Measurements from ENCODE around the gene WWC2. TPM values are rescaled to one million over a fixed set of nuclear protein-coding genes. Genes with fewer than 3 reads are reported as not detected.

The WWC2 gene
- total RNA-seq, 4 donors from 2014 or later = 26.9 to 45.9 (median 41.4) TPM

GRCh38 chr4:183242291-183242690, 143.2 kb downstream of the WWC2 start:
- H3K27me3 ChIP-seq = no peaks in the 10 kb centered on the region

GRCh38 chr4:183244019-183244418, 145.0 kb downstream of the WWC2 start:
- no peak for TF ChIP-seq CTCF (IDR thresholded peaks at IDR 0.05)
- no peak for TF ChIP-seq POLR2A (IDR thresholded peaks at IDR 0.05)
- intact Hi-C loops (cut with DNase I; ENCODE audit: low total_unique reads) = no loop called here

More at GRCh38 chr4:183242291-183242690, 143.2 kb downstream of the WWC2 start:
- H3K4me3 ChIP-seq = no peak overlapping the region
- intact Hi-C loops (cut with DNase I; ENCODE audit: low total_unique reads) = no loop called here
- H3K9me3 ChIP-seq = no peaks in the 10 kb centered on the region
- H3K36me3 ChIP-seq = no peaks in the 10 kb centered on the region
- no peaks in the 10 kb centered on the region for H3K4me1 ChIP-seq
- TF ChIP-seq POLR2A (IDR thresholded peaks at IDR 0.05) (no peak), CTCF (IDR thresholded peaks at IDR 0.05) (no peak)
- no peak overlapping the region for H3K27ac ChIP-seq
- no peak for DNase-seq

GRCh38 chr4:183244506-183244905, 145.4 kb downstream of the WWC2 start:
- TF ChIP-seq CTCF (IDR thresholded peaks at IDR 0.05) = no peak
- TF ChIP-seq POLR2A (IDR thresholded peaks at IDR 0.05) = no peak
- Histone ChIP-seq H3K36me3 (no peaks in the 10 kb centered on the region), H3K4me3 (no peak overlapping the region), H3K4me1 (no peaks in the 10 kb centered on the region), H3K27ac (no peak overlapping the region), H3K9me3 (no peaks in the 10 kb centered on the region), H3K27me3 (no peaks in the 10 kb centered on the region)
- DNase-seq = no peak
- intact Hi-C loops (cut with DNase I; ENCODE audit: low total_unique reads) = no loop called here

More at GRCh38 chr4:183244019-183244418, 145.0 kb downstream of the WWC2 start:
- H3K27me3 ChIP-seq = no peaks in the 10 kb centered on the region
- no peaks in the 10 kb centered on the region for H3K36me3 ChIP-seq
- H3K9me3 ChIP-seq = no peaks in the 10 kb centered on the region
- H3K4me1 ChIP-seq = no peaks in the 10 kb centered on the region
- no peak for DNase-seq
- no peak overlapping the region for H3K27ac ChIP-seq
- no peak overlapping the region for H3K4me3 ChIP-seq

- no peak for TF ChIP-seq POLR2A (IDR thresholded peaks at IDR 0.05)
- no peak for TF ChIP-seq CTCF (IDR thresholded peaks at IDR 0.05)
- Histone ChIP-seq H3K27ac (no peak overlapping the region), H3K4me3 (no peak overlapping the region), H3K4me1 (no peaks in the 10 kb centered on the region), H3K27me3 (no peaks in the 10 kb centered on the region), H3K9me3 (no peaks in the 10 kb centered on the region), H3K36me3 (no peaks in the 10 kb centered on the region)
- intact Hi-C loops (cut with DNase I; ENCODE audit: low total_unique reads) = no loop called here
- no peak for DNase-seq
These were observed 149.1 kb downstream of the WWC2 start for GRCh38 chr4:183248201-183248600.

- no peaks in the 10 kb centered on the region for H3K9me3 ChIP-seq
- DNase-seq = no peak
- H3K4me1 ChIP-seq = no peaks in the 10 kb centered on the region
- H3K27me3 ChIP-seq = no peaks in the 10 kb centered on the region
- no peak overlapping the region for H3K4me3 ChIP-seq
- intact Hi-C loops (cut with DNase I; ENCODE audit: low total_unique reads) = no loop called here
- TF ChIP-seq POLR2A (IDR thresholded peaks at IDR 0.05) (no peak), CTCF (IDR thresholded peaks at IDR 0.05) (peak in 2 of 4 experiments; percentile 13)
- H3K36me3 ChIP-seq = no peaks in the 10 kb centered on the region
- no peak overlapping the region for H3K27ac ChIP-seq
These were observed 150.8 kb downstream of the WWC2 start for GRCh38 chr4:183249854-183250253.

Data from uterus (tissue), 4 donors.